HG03571 (cell line): ENCODE data around the gene NOL4L.

Source experiments
- ATAC-seq: cut with Tn5 transposase; IDR thresholded peaks from one replicate; pipeline ENCODE4 v1.9.1; 2021; ENCODE audit not compliant: unreplicated experiment

Gene NOL4L

DNA sequence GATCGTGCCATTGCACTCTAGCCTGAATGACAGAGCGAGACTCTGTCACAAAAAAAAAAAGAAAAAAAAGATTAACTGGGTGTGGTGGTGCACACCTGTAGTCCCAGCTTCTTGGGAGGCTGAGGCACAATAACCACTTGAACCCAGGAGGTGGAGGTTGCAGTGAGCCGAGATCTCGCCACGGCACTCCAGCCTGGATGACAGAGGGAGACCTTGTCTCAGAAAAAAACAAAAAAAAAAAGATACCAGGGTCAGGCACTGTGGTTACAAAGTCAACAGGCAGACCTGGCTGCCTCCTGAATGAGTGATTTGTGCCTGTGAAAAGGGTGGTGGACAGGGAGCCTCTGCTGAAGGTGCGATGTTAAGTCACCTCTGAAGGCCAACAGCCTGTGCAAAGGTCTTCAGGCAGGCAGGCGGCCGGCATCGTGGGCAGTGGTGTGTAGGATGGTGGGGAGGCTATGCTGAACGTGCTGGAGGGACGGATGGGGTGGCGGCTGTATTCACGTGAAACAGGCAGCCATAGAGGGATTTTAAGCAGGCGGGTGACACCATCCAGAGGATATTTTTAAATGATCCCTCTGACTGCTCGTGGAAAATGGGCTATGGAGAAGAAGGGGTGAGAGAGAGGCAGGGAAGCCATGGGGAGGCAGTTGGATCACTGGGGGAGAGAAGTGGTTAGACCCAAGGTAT, 41.4 kb downstream of the NOL4L start:
- no peak for ATAC-seq

DNA sequence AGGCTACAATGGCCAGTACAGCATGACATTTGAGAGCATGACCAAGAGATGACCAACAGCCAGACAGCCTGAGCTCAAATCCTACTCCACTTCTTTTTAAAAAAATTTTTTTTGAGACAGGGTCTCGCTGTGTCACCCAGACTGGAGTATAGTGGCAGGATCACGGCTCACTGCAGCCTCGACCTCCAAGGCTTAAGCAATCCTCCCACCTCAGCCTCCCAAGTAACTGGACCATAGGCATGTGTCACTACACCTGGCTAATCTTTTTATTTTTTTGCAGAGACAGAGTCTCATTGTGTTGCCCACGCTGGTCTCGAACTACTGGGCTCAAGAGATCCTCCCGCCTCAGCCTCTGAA, 42.9 kb downstream of the NOL4L start:
- ATAC-seq = no peak

DNA sequence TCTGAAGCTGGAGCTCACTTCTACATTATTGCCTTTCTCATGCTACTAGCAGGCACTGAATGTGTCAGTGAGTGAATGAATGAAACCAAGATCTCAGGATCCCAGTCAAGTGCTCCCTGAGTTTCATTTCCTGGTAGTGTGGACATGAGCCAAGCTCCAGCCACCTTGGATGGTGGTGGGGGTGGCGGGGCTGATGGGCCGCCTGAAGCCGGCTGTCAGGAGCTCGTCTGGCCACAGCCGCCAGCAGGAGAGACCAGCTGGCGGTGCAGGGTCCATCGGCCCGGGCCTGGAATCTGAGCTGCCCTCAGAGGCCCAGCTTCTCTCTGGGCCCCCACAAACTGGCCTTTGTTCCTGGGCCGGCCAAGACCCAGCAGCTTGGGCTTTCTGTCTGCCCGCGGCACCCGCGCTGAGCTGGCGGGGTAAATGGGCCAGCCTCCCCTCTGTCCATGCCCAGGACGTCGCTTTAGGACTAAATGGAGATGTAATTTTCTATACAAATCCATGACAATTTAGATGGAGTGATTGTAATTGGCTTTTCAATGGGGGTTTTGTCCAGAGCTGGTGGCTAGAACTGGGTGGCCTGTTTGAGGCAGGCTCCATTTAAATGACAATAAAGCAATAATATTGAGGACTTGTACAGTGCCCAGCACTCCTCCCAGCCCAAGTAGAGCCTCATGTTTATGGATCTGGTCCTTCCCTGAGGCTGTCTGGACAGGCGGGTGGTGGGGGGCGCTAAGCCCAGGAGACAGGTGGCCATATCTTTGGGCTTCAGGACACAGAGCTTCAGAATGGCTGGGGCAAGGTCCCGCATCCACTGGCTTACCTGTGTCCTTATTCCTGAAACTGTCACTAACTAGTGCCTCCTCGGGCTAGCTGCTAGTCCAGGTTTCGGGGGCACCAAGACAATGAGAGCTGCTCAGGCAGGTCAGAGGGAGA, 43.5 kb downstream of the NOL4L start:
- ATAC-seq = no peak

DNA sequence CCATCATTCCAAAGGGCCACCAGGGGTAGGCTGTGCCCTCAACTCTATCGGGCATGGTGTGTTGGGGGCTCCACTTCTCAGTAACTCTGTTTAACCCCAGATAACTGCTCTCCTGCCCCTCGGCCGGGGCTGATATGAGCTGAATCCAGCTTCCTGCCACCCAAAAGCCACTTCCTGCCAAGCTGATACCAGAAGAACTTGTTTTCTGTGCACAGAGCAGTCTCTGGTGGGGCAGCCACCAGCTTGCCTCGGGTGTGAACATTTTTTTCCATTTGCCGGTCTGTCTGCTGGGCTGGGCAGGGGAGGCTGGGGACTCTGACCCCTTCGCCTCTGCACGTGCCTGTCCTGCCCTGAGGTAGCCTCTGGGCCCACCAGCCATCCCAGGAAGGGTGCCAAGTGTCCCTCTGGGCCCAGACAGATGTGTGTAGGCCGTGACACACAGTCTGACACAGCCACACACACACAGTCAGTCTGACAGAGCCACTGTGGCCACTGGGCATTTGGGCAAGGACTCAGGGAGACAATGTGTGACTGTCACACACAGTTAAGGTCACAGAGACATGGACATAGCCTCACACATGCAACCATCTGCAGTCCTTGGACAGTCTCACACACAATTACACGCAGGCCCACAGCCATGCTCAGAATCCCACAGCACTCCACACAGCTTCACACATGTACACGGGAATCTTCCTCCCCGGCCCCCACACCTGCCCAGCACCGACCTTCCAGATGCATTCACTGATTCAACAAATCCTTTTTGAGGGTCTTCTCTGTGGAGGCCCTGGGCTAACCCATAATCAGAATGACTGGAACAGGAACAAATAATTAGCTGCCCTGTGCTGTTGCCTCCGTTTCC, 45.1 kb downstream of the NOL4L start:
- ATAC-seq = no peak

DNA sequence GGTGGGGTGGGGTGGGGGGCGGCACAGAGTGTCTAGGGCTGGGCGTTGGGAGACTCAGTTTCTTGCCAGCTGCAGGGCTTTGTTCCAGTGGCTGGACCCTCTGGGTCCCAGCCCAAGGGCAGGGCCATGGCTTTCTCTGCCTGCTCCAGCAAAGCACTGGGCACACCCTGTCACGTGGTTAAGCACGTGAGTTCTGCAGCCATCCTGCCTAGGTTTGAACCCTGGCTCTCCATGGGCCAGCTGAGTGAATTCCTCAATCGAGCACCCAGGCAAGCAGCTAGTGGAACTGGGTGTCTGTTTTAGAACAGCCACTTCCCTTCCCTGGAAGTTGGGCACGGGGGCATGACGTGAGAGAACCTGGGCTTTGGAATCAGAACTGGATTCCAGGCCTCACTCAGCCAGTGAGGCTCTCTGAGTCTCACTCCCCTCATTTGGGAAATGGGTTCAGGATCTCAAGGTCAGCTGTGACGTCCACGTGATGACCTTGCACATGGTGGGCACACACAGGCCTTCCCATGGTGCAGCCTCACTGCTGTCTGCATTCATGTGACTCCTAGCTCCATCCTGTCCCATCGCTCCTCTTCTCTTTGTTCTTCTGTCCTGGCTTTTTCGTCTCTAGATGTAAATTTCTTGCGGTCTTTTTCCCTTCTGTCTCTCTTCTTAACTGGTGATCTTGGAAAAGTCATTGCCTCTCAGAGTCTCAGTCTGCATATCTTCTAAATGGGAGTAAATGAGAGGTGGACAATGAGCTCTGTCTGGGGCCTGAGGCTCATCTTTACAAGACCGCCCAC, 45.9 kb downstream of the NOL4L start:
- ATAC-seq = no peak

DNA sequence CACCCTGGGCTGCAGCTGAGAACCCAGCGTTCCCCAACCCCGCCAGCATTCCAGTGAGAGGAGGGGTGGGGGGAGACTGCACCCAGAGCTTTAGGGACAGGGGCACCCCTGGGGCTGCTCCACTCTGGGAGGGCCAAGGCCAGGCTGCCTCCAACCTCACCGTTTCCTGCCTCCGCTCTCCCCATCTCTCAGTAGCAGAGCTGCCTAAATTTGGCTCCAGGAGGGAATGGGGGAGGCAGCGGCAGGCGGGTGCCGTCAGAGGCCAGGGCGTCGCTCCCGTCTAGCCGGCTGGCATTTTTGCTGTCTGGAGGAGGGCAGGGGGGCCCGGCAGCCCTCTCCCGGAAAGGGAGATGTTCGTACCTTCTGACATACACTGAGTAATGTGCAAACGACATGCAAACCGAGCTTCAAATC, 46.6 kb downstream of the NOL4L start:
- no peak for ATAC-seq

DNA sequence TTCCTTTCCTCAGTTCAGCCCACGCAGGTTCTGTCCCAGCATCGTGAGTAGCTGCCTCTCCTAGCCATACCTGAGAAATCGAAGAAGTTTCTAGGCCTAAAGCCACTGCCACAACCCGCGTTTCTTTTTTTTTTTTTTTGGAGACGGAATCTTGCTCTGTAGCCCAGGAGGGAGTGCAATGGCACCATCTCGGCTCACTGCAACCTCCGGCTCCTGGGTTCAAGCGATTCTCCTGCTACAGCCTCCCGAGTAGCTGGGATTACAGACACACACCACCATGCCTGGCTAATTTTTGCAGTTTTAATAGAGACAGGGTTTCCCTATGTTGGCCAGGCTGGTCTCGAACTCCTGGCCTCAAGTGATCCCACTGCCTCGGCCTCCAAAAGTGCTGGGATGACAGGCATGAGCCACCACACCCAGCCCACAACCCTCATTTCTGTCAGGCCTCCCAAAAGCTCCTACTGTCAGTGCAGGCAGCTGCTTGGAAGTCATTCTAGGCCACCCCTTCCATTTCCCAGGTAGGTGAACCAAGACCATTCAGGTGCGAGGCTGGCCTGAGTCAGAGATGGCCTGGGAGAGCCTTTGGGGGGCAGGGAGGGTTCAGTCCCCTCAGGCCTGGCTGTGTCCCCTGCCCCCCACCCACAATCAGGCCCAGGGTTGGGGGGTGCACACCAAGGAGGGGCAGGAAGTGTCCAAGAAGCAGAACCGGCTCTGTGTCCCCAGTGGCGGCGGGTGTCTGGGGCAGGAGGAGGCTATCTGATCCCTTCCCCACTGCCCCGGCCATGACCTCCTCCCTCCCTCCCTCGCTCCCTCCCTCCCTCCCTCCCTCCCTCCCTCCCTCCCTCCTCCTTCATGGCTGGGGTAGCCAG, 47.2 kb downstream of the NOL4L start:
- ATAC-seq = no peak

DNA sequence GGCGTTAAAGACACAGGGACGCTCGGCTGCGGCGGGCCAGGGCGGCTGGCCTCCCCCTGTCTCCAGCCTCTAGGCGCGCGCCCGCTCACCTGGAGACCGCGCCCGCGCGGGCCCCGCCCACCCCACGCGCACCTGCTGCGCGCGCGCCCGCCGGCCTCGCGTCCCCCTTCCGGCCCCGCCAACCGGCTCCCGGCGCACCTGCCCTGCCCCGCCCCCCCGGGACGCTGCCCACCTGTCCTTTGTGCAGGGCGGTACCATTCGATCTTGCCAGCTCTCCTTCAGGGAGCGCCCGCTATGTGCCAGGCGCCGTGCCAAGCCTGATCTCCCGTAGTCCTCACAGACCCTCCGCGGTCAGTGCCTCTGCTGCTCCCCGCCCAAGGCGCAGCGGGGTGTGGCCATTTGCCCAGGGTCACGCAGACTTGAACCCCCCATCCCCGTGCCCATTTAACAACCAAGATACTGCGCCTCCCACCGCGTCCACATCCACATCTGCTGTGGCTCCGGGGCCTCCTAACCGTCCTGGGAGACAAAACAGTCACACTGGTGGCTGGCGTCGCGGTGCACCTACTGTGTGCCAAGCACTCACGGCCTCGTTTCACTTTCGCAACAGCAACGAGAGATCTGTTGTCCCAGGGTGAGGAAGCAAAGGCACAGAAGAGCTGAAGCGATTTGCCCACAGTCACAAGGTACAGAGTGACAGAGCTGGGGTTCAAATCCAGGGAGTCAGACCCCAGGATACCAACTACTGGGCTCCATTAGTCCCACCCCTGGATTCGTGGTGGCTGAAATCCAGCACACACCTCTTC, 48.1 kb downstream of the NOL4L start:
- ATAC-seq = no peak

DNA sequence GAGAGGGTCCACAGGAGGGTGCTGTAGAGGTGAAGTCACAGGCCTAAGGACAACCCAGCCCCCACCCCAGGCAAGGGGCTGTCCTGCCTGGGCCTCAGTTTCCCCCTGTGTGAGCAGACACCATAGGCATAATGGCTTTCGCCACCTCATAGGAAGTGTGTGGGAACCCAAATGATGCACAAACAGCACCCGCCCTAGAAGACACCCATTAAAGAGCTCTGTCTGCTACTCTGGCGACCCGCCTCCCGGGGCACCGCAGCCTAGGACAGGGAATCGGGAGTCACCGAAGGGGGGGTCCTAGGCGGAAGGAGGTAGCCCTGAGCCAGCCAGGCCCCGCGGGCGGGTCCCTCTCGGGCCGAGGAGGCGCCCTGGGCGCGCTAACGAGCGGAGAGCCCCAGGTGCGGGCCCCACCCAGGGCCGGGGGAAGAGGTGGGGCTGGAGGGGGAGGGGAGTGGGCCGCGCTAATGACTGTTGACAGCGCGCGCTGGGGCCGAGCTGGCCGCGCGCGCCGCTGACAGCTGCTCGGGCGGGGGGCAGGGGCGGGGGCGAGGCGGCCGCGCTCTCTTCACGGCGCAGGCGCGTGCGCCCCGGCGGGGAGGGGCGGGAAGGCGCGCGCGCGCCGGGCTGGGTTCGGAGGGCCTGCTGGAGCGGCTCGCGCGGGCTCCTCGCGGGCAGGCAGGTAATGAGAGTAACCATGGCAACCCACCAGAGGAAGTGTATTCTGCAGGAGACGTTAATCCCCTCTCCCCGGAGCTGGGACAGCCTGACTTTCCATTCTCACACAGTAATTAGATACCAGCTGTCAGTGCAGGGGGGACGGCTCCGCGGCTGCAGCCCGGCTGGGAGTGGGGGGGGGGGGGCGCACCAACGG, 48.9 kb downstream of the NOL4L start:
- peak; percentile 38 for ATAC-seq

DNA sequence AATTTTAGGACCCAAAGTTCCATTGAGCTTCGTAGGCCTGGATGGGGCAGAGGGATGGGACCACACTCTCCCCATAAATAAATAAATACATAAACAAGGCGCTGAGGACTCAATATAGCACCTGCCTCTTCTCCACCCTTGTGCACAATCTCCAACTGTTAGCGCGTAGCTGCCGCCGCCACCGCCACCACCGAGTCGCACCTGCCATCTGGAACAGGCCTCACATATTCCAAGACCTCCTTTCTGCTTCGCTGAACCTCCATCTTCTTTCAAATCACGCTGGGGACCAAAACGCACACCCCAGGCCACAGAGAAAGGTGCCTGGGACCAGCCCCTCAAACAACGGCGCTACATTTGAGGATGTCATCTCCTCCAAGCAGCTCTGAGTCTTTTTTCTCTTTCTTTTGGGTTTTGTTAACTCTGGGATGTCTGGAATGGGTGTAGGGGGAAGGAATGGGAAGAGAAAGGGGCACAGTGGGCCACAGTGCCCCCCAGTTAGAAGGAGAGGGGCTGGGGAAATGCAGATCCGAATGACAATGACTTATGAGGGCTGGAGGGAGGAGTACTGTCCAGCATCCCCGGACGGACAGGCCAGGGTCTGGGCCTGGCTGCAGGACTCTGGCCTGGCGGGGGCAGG, 49.7 kb downstream of the NOL4L start:
- no peak for ATAC-seq

DNA sequence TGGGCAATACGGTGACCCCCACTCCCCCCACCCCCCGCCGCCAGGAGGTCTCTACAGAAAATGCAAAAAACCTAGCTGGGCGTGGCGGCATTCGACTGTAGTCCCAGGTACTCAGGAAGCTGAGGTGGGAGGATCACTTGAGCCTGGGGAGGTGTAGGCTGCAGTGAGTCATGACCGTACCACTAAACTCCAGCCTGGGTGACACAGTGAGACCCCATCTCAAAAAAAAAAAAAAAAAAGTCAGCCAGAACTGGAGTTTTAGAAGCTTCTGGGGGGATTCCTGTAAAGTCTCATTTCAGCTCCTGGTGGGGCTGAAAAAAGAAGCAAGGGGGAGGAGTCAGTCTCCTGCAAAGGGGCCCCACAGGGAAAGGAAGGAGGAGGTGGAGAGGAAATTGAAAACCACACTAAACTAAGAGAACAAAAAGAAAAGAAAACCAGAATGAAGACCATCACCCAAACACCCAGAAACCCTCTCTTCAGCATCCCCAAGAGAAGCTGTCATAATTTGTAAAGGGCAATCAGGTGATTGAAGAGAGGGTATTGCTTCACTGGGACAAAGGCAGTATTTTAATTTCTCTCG, 50.4 kb downstream of the NOL4L start:
- no peak for ATAC-seq

DNA sequence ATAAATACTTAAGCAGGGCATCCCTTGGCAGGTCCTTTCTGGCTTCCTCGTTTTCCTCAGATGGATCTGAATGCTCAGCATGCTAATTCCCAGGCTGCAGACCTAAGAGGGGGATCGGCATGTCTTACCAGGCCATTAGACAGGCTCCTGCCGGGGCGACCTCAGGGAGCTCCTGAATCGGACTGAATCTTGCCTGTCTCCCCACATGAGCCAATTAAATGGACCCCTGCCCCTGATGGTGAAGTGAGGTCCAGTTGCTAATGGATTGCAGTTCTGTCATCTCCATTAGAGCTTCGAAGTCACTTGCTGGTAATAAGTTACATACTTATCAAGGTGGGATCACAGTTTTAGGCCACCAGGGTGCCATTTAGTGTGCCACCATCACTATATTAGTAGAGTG, 51.4 kb downstream of the NOL4L start:
- no peak for ATAC-seq

DNA sequence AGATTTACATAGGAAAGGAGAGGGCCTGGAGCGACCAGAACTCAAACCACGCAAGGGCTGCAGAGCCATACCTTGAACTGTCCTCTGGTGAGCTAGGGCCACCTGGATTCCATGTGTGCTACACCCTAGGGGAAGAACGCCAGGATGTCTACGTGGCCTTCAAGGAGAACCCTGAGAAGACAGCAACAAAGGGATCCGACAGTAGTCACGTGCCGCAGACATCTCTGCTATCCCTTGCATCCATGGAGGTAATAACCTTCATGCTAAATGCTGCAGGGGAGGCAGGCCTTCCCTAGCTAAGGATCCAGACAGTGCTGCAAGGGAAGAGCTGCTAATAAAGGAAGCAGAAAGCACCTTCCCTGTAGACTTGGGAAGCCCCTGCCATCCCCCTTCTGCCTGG, 52.9 kb downstream of the NOL4L start:
- ATAC-seq = no peak

DNA sequence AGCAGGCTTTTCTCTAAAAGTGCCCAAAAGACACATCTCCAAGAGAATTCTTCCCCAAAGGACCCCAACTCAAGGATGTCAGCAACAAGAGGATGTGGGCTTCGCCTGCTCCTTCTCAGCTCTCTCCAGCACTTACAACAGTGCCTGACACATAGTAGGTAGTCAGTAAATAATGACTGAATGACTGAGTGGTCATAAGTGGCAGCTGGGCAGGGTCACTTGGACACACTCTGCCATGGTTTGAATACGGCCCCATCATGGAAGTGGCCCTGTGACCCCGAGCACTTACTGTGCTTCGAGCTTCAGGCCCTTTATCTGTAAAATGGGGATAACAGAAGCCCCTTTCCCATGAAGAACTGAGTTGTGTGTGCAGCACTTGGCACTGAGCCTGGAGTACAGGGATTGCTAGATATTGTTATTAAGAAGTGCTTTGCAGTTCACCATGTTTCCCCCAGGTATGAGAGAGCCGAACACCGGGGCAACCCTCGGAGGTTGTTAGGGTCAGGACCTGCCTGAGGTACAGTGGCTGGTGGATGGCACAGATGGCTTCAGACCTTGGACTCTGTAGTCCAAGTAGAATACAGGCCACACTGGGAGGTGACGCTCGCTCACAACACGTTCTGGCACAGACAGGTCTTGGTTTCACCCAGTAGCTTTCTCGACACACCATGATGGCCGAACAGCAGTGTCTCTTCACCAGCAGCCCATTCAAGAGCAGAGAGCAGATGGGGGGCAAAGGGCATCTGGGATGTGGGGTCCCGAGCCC, 56.0 kb downstream of the NOL4L start:
- ATAC-seq = no peak

DNA sequence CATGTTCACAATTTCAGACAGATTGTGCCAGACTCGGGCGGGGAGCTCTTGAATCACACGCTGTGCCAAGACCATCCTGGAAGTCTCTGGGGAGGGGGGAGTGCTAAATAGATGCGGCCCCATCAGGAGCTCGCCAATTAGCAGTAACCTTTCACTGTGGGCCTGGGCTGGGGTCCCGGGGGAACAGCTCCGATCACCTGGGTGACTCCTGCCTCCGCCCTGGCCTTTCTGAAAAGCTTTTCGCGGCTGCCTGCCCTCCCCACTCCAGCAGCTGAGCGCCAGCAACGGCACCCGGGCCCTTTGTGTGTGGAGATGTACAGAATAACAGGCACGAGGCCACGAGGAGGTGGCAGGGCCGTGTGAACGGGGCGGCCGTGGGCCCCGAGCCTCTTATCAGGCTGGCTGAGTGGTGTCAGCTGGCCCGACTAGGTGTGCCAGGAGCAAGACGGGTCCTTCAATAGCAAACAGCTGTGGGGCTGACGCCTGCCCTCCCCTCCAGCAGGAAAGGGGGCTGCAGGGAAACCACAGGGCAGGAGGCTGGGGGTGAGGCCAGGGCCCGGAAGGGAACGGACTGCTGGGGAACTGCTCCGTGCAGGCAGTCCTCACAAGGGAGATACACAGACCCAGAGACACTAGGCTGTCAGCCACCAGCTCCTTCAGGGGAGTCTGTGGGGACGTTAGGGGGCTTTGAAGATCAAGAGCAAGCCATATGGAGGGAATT, 56.8 kb downstream of the NOL4L start:
- no peak for ATAC-seq
